Type B pancreatic cell (in vitro differentiated cells): ENCODE results near the gene ASB2. TPM values are rescaled to one million over a fixed set of nuclear protein-coding genes. Genes with fewer than 3 reads are reported as not detected.

Source experiments
- DNase-seq: peaks from one replicate; pipeline ENCODE4 v3.0.0; 2021; ENCODE audit warnings: mixed read lengths; ENCODE audit not compliant: unreplicated experiment; ENCODE audit errors: extremely low spot score
- H3K27ac Mint-ChIP-seq: 2 replicates; pipeline ENCODE4 v1.8.0; 2021; ENCODE audit warnings: mild to moderate bottlenecking, mixed read lengths
- H3K27me3 Mint-ChIP-seq: 2 replicates; pipeline ENCODE4 v1.8.0; 2021; ENCODE audit warnings: mixed read lengths
- H3K36me3 Mint-ChIP-seq: 2 replicates; pipeline ENCODE4 v1.8.0; 2021; ENCODE audit warnings: mixed read lengths
- H3K4me1 Mint-ChIP-seq: one replicate; pipeline ENCODE4 v1.8.0; 2021; ENCODE audit warnings: mixed read lengths; ENCODE audit not compliant: unreplicated experiment
- H3K4me3 Mint-ChIP-seq: 2 replicates; pipeline ENCODE4 v1.8.0; 2021; ENCODE audit warnings: mild to moderate bottlenecking, mixed read lengths
- H3K9me3 Mint-ChIP-seq: 2 replicates; pipeline ENCODE4 v1.8.0; 2021; ENCODE audit warnings: mixed read lengths
- total RNA-seq: library from RNA; stranded (reverse); gene quantifications from 2 replicates; pipeline ENCODE4 v1.2.1, GENCODE V29; 2021; ENCODE audit warnings: low replicate concordance
- TF ChIP-seq, protein P1 (sequence below): fragments of 200-600 bp; sonication (generic); conservative IDR thresholded peaks from 2 replicates; pipeline ENCODE4 v1.5.0; 2021; ENCODE audit warnings: antibody characterized with exemption, mild to moderate bottlenecking

Gene ASB2
- total RNA-seq, 1 donor from 2014 or later: 0.60 TPM

DNA sequence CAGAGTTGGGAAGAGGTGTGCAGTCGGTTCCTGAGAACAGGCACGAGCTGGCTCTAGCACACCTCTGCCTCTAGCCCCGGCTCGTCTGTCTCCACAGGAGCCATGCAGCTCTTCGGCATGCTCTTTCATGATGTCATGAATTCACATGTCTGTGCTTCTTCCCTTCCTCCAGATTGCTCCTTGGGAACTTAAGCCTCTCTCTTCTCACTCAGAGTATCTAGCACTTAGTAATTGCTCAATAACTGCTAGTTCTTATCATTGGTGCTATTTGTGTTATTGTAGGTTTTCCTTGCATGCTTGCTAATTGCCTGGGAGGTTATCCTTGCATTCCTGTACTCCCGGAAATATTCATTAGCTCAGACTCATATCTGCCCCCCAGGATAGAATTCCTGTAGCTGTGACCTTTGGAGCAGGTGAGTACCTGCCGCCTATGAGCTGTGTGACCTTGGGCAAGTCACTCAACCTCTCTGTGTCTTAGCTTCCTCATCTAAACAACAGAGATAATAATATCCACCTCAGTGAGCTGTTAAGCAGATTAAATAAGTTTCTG, 29.8 kb downstream of the ASB2 start:
- TF ChIP-seq, protein P1, sequence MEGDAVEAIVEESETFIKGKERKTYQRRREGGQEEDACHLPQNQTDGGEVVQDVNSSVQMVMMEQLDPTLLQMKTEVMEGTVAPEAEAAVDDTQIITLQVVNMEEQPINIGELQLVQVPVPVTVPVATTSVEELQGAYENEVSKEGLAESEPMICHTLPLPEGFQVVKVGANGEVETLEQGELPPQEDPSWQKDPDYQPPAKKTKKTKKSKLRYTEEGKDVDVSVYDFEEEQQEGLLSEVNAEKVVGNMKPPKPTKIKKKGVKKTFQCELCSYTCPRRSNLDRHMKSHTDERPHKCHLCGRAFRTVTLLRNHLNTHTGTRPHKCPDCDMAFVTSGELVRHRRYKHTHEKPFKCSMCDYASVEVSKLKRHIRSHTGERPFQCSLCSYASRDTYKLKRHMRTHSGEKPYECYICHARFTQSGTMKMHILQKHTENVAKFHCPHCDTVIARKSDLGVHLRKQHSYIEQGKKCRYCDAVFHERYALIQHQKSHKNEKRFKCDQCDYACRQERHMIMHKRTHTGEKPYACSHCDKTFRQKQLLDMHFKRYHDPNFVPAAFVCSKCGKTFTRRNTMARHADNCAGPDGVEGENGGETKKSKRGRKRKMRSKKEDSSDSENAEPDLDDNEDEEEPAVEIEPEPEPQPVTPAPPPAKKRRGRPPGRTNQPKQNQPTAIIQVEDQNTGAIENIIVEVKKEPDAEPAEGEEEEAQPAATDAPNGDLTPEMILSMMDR: no peak
- Mint-ChIP-seq H3K36me3 (no peaks in the 10 kb centered on the region), H3K27ac (no peak overlapping the region), H3K4me3 (no peak overlapping the region), H3K4me1 (peaks cover 1% of the 10 kb centered on the region), H3K27me3 (peaks cover 6% of the 10 kb centered on the region), H3K9me3 (no peaks in the 10 kb centered on the region)
- no peak for DNase-seq

DNA sequence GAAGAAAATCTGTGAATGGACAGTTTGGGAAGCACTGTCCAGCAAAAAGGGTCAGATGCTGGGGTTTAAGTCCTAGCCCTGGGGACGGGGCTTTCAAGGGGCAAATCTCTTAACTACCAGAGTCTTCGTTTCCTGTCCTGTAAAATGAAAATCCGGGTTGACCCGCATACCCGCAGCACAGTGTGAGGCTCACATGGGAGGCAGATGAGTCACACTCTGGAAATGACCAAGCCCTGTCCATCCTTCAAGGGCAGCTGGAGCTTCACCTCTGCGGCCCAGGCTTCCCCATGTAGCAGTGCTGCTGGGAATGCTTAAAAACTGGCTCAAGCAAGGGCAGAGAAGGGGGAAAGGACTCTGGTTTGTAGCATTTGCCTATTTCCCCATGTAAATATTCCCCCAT, 30.3 kb downstream of the ASB2 start:
- DNase-seq: no peak
- no peak overlapping the region for H3K27ac Mint-ChIP-seq
- no peaks in the 10 kb centered on the region for H3K36me3 Mint-ChIP-seq
- no peak overlapping the region for H3K4me3 Mint-ChIP-seq
- H3K27me3 Mint-ChIP-seq: peaks cover 6% of the 10 kb centered on the region
- TF ChIP-seq, protein P1: no peak
- H3K4me1 Mint-ChIP-seq: peaks cover 5% of the 10 kb centered on the region
- H3K9me3 Mint-ChIP-seq: no peaks in the 10 kb centered on the region

GRCh38 chr14:93945070-93945399, 31.3 kb downstream of the ASB2 start:
- H3K27ac Mint-ChIP-seq: no peak overlapping the region
- TF ChIP-seq, protein P1: no peak
- H3K9me3 Mint-ChIP-seq: no peaks in the 10 kb centered on the region
- no peak overlapping the region for H3K4me3 Mint-ChIP-seq
- H3K36me3 Mint-ChIP-seq: no peaks in the 10 kb centered on the region
- peaks cover 5% of the 10 kb centered on the region for H3K4me1 Mint-ChIP-seq
- peaks cover 13% of the 10 kb centered on the region for H3K27me3 Mint-ChIP-seq
- DNase-seq: no peak

GRCh38 chr14:93944348-93945069, 31.9 kb downstream of the ASB2 start:
- Mint-ChIP-seq H3K4me3 (no peak overlapping the region), H3K4me1 (peaks cover 5% of the 10 kb centered on the region), H3K27me3 (peaks cover 16% of the 10 kb centered on the region), H3K27ac (no peak overlapping the region), H3K36me3 (no peaks in the 10 kb centered on the region), H3K9me3 (no peaks in the 10 kb centered on the region)
- TF ChIP-seq, protein P1: no peak
- no peak for DNase-seq

- H3K36me3 Mint-ChIP-seq: no peaks in the 10 kb centered on the region
- no peak overlapping the region for H3K4me3 Mint-ChIP-seq
- H3K27me3 Mint-ChIP-seq: peaks cover 20% of the 10 kb centered on the region
- H3K27ac Mint-ChIP-seq: no peak overlapping the region
- peaks cover 5% of the 10 kb centered on the region for H3K4me1 Mint-ChIP-seq
- TF ChIP-seq, protein P1: no peak
- DNase-seq: no peak
- no peaks in the 10 kb centered on the region for H3K9me3 Mint-ChIP-seq
Measured at GRCh38 chr14:93943930-93944329, 32.4 kb downstream of the ASB2 start.
